ENCODE data around the gene LRP1. TPM values are rescaled to one million over a fixed set of nuclear protein-coding genes. Genes with fewer than 3 reads are reported as not detected.

The LRP1 gene
- total and polyA plus RNA-seq, 2 of the 13 experiments (the other 11 are each of a cell fraction or from before 2014, with no cell fraction given): 14.7 to 30.8 TPM

DNA sequence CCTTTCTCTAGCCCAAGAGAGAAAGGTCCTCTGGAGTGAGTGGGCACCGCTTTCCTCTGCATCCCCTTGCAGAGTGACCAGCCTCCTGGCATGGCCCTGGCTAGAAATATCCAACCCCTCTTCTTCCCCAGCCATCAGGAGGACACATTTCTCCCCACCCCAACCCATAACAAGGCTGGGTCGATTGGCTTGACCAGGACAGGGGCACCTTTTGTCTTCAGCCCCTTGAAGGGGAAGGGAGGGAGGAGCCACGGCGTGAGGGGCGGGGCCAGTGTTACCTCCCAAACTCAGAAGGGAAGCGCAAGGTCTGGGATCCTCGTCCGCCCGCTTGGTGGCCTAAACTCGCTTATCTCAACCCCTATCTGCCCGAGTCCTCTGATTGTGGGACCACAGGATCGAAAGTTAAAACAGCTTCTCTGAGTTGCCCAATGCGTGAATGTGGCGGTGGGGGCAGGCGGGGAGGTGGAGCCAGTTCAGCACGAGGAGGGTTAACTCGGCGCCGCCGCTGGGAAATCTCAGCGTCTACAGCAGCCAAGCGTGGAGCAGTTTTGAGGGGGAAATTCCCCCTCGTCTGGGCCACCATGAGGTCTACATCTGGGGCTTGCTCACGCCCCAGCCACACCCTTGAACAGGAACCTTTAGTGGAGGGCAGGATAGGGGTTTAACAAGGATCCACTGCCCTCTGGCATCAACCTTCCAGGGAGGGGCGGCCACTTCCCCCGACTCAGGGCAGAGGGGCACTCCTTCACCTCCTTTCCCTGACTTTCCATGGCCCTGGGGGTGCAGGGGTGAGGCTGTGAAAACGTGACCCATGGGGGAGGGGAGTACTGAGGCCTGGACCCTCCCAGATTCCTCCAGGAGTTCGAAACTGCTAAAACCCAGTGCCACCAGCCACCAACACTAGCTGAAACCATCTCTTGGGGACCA lies 17.9 kb upstream of the LRP1 start (continued):
- TF ChIP-seq, protein P1, sequence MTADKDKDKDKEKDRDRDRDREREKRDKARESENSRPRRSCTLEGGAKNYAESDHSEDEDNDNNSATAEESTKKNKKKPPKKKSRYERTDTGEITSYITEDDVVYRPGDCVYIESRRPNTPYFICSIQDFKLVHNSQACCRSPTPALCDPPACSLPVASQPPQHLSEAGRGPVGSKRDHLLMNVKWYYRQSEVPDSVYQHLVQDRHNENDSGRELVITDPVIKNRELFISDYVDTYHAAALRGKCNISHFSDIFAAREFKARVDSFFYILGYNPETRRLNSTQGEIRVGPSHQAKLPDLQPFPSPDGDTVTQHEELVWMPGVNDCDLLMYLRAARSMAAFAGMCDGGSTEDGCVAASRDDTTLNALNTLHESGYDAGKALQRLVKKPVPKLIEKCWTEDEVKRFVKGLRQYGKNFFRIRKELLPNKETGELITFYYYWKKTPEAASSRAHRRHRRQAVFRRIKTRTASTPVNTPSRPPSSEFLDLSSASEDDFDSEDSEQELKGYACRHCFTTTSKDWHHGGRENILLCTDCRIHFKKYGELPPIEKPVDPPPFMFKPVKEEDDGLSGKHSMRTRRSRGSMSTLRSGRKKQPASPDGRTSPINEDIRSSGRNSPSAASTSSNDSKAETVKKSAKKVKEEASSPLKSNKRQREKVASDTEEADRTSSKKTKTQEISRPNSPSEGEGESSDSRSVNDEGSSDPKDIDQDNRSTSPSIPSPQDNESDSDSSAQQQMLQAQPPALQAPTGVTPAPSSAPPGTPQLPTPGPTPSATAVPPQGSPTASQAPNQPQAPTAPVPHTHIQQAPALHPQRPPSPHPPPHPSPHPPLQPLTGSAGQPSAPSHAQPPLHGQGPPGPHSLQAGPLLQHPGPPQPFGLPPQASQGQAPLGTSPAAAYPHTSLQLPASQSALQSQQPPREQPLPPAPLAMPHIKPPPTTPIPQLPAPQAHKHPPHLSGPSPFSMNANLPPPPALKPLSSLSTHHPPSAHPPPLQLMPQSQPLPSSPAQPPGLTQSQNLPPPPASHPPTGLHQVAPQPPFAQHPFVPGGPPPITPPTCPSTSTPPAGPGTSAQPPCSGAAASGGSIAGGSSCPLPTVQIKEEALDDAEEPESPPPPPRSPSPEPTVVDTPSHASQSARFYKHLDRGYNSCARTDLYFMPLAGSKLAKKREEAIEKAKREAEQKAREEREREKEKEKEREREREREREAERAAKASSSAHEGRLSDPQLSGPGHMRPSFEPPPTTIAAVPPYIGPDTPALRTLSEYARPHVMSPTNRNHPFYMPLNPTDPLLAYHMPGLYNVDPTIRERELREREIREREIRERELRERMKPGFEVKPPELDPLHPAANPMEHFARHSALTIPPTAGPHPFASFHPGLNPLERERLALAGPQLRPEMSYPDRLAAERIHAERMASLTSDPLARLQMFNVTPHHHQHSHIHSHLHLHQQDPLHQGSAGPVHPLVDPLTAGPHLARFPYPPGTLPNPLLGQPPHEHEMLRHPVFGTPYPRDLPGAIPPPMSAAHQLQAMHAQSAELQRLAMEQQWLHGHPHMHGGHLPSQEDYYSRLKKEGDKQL (CRISPR knock-in tag; IDR thresholded peaks at IDR 0.05; ENCODE audit: low read depth): no peak
- TF ChIP-seq, protein P2, sequence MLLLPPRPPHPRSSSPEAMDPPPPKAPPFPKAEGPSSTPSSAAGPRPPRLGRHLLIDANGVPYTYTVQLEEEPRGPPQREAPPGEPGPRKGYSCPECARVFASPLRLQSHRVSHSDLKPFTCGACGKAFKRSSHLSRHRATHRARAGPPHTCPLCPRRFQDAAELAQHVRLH (CRISPR knock-in tag; IDR thresholded peaks at IDR 0.05; ENCODE audit: borderline replicate concordance, low read depth): peak; percentile 42; the same call in 1 of the 2 replicates
- TF ChIP-seq, protein P3, sequence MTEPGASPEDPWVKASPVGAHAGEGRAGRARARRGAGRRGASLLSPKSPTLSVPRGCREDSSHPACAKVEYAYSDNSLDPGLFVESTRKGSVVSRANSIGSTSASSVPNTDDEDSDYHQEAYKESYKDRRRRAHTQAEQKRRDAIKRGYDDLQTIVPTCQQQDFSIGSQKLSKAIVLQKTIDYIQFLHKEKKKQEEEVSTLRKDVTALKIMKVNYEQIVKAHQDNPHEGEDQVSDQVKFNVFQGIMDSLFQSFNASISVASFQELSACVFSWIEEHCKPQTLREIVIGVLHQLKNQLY (CRISPR knock-in tag; IDR thresholded peaks at IDR 0.05): no peak
- TF ChIP-seq GFI1 (CRISPR knock-in tag; IDR thresholded peaks at IDR 0.05; ENCODE audit: borderline replicate concordance) (peak; percentile 35; the same call in 1 of the 2 replicates), POLR2A (IDR thresholded peaks at IDR 0.05; ENCODE audit: insufficient read depth in 1 of 2, low read depth in 2 of 2, low read length in 2 of 2) (peak; percentile 1 to 58; a peak in 2 of 4 replicates), CEBPG (CRISPR knock-in tag; IDR thresholded peaks at IDR 0.05) (peak; percentile 37; the same call in 1 of the 2 replicates), SMC3 (IDR thresholded peaks at IDR 0.05; ENCODE audit: low read length) (peak; percentile 7; the same call in 1 of the 2 replicates), ZNF501 (CRISPR knock-in tag; IDR thresholded peaks at IDR 0.05) (peak; percentile 35; the same call in 1 of the 2 replicates), NR2F2 (IDR thresholded peaks at IDR 0.05; ENCODE audit: borderline replicate concordance, low read depth) (peak; percentile 23; the same call in 1 of the 2 replicates), RXRA (CRISPR knock-in tag; IDR thresholded peaks at IDR 0.05) (0 out of 2 replicates have a peak, but pooled peaks have one; percentile 4), SATB2 (CRISPR knock-in tag; IDR thresholded peaks at IDR 0.05) (no peak)
- TF ChIP-seq, protein P4, sequence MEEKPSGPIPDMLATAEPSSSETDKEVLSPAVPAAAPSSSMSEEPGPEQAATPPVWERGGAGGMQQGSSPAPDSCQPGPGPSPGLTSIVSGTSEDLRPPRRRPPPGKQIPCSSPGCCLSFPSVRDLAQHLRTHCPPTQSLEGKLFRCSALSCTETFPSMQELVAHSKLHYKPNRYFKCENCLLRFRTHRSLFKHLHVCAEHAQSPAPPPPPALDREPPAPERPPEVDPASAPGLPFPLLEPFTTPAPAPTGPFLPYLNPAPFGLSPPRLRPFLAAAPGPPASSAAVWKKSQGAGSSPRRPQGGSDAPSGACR (CRISPR knock-in tag; IDR thresholded peaks at IDR 0.05): 0 out of 2 replicates have a peak, but pooled peaks have one; percentile 30
- TF ChIP-seq, protein P5, sequence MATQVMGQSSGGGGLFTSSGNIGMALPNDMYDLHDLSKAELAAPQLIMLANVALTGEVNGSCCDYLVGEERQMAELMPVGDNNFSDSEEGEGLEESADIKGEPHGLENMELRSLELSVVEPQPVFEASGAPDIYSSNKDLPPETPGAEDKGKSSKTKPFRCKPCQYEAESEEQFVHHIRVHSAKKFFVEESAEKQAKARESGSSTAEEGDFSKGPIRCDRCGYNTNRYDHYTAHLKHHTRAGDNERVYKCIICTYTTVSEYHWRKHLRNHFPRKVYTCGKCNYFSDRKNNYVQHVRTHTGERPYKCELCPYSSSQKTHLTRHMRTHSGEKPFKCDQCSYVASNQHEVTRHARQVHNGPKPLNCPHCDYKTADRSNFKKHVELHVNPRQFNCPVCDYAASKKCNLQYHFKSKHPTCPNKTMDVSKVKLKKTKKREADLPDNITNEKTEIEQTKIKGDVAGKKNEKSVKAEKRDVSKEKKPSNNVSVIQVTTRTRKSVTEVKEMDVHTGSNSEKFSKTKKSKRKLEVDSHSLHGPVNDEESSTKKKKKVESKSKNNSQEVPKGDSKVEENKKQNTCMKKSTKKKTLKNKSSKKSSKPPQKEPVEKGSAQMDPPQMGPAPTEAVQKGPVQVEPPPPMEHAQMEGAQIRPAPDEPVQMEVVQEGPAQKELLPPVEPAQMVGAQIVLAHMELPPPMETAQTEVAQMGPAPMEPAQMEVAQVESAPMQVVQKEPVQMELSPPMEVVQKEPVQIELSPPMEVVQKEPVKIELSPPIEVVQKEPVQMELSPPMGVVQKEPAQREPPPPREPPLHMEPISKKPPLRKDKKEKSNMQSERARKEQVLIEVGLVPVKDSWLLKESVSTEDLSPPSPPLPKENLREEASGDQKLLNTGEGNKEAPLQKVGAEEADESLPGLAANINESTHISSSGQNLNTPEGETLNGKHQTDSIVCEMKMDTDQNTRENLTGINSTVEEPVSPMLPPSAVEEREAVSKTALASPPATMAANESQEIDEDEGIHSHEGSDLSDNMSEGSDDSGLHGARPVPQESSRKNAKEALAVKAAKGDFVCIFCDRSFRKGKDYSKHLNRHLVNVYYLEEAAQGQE (IDR thresholded peaks at IDR 0.05; ENCODE audit: borderline replicate concordance in 1 of 2, low read depth in 1 of 2, low read length in 2 of 2): 0 out of 4 replicates have a peak, but pooled peaks of 1 of the 2 experiments have one; percentile 15
- TF ChIP-seq, protein P6, sequence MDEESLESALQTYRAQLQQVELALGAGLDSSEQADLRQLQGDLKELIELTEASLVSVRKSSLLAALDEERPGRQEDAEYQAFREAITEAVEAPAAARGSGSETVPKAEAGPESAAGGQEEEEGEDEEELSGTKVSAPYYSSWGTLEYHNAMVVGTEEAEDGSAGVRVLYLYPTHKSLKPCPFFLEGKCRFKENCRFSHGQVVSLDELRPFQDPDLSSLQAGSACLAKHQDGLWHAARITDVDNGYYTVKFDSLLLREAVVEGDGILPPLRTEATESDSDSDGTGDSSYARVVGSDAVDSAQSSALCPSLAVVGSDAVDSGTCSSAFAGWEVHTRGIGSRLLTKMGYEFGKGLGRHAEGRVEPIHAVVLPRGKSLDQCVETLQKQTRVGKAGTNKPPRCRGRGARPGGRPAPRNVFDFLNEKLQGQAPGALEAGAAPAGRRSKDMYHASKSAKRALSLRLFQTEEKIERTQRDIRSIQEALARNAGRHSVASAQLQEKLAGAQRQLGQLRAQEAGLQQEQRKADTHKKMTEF (CRISPR knock-in tag; IDR thresholded peaks at IDR 0.05): peak; percentile 59; the same call in 1 of the 2 replicates

All from HepG2 (cell line).